ENCODE measurements around the gene APELA. TPM values are rescaled to one million over a fixed set of nuclear protein-coding genes. Genes with fewer than 3 reads are reported as not detected.
"Not testable (repeated sequence)": the region's sequence is repeated elsewhere in the genome, so short reads cannot be mapped to it uniquely, and the experiment has no call there.

APELA gene
- total and polyA plus RNA-seq, 3 experiments from 2014 or later = not detected

GRCh38 chr4:164904336-164904735 lies 27.4 kb downstream of the APELA start:
- Histone ChIP-seq H3K36me3 (ENCODE audit: insufficient read depth, low read length) (no peaks in the 10 kb centered on the region), H3K9me3 (ENCODE audit: low read length) (no peaks in the 10 kb centered on the region), H3K4me1 (ENCODE audit: insufficient read depth, low read length) (no peaks in the 10 kb centered on the region), H3K27me3 (ENCODE audit: insufficient read depth, low read length, poor library complexity, severe bottlenecking) (no peaks in the 10 kb centered on the region), H3K27ac (ENCODE audit: low read depth, low read length) (no peak overlapping the region), H3K4me3 (ENCODE audit: low read length) (no peak overlapping the region)
- Mint-ChIP-seq H3K4me1 (no peaks in the 10 kb centered on the region), H3K36me3 (no peaks in the 10 kb centered on the region), H3K27ac (no peak overlapping the region), H3K27me3 (peaks cover 0 to 2% of the 10 kb centered on the region in 2 donors), H3K4me3 (no peak overlapping the region), H3K9me3 (peaks cover 0 to 3% (median 0%) of the 10 kb centered on the region in 5 donors)
- DNase-seq = no peak
- ChIA-PET POLR2A (no interaction called here), CTCF (no interaction called here)

DNA sequence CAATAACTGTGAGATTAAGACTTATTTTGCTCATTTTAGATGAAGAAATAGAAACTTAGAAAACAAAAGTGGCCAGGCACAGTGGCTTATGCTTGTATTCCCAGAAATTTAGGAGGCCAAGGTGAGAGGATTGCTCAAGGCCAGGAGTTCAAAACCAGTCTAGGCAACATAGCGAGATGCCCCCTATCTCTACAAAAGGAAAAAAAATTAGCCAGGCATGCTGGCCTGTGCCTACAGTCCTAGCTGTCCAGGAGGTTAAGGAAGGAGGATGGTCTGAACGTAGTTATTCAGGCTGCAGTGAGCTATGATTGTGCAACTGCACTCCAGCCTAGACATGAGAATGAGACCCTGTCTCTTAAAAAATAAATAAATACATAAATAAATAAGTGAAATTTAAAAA lies 28.0 kb downstream of the APELA start:
- no peak for DNase-seq
- CTCF ChIA-PET = no interaction called here
- no peaks in the 10 kb centered on the region for H3K9me3 ChIP-seq (ENCODE audit: low read length)
- H3K27me3 ChIP-seq (ENCODE audit: insufficient read depth, low read length, poor library complexity, severe bottlenecking) = no peaks in the 10 kb centered on the region
- Mint-ChIP-seq H3K36me3 (no peaks in the 10 kb centered on the region), H3K4me3 (no peak overlapping the region), H3K9me3 (peaks cover 0 to 4% (median 0%) of the 10 kb centered on the region in 5 donors), H3K27me3 (peaks cover 0 to 2% of the 10 kb centered on the region in 2 donors), H3K27ac (no peak overlapping the region), H3K4me1 (no peaks in the 10 kb centered on the region)
- H3K4me3 ChIP-seq (ENCODE audit: low read length) = no peak overlapping the region
- H3K27ac ChIP-seq (ENCODE audit: low read depth, low read length) = no peak overlapping the region
- no peaks in the 10 kb centered on the region for H3K36me3 ChIP-seq (ENCODE audit: insufficient read depth, low read length)
- no peaks in the 10 kb centered on the region for H3K4me1 ChIP-seq (ENCODE audit: insufficient read depth, low read length)
- POLR2A ChIA-PET = no interaction called here

GRCh38 chr4:164906368-164906767 lies 29.4 kb downstream of the APELA start:
- no peak overlapping the region for H3K27ac Mint-ChIP-seq
- ChIA-PET POLR2A (no interaction called here), CTCF (no interaction called here)
- Histone ChIP-seq H3K9me3 (ENCODE audit: low read length) (no peaks in the 10 kb centered on the region), H3K27me3 (ENCODE audit: insufficient read depth, low read length, poor library complexity, severe bottlenecking) (no peaks in the 10 kb centered on the region), H3K36me3 (ENCODE audit: insufficient read depth, low read length) (no peaks in the 10 kb centered on the region), H3K4me1 (ENCODE audit: insufficient read depth, low read length) (no peaks in the 10 kb centered on the region), H3K27ac (ENCODE audit: low read depth, low read length) (no peak overlapping the region), H3K4me3 (ENCODE audit: low read length) (no peak overlapping the region)
- DNase-seq = no peak
- peaks cover 0 to 2% of the 10 kb centered on the region in 2 donors for H3K27me3 Mint-ChIP-seq
- H3K4me3 Mint-ChIP-seq = no peak overlapping the region
- H3K9me3 Mint-ChIP-seq = peaks cover 0 to 4% (median 0%) of the 10 kb centered on the region in 5 donors
- H3K36me3 Mint-ChIP-seq = no peaks in the 10 kb centered on the region
- no peaks in the 10 kb centered on the region for H3K4me1 Mint-ChIP-seq

- H3K9me3 ChIP-seq (ENCODE audit: low read length); H3K4me3 ChIP-seq (ENCODE audit: low read length); H3K27ac Mint-ChIP-seq; DNase-seq; H3K4me1 ChIP-seq (ENCODE audit: insufficient read depth, low read length); H3K4me1 Mint-ChIP-seq; H3K27me3 ChIP-seq (ENCODE audit: insufficient read depth, low read length, poor library complexity, severe bottlenecking); H3K9me3 Mint-ChIP-seq; H3K27me3 Mint-ChIP-seq; H3K36me3 Mint-ChIP-seq; H3K4me3 Mint-ChIP-seq; H3K36me3 ChIP-seq (ENCODE audit: insufficient read depth, low read length); H3K27ac ChIP-seq (ENCODE audit: low read depth, low read length); POLR2A ChIA-PET; CTCF ChIA-PET: not testable (repeated sequence)
Measured at GRCh38 chr4:164913506-164913905, 36.5 kb downstream of the APELA start.

GRCh38 chr4:164918956-164919355 lies 42.0 kb downstream of the APELA start:
- DNase-seq = no peak
- no peaks in the 10 kb centered on the region for H3K4me1 Mint-ChIP-seq
- Histone ChIP-seq H3K4me3 (ENCODE audit: low read length) (no peak overlapping the region), H3K4me1 (ENCODE audit: insufficient read depth, low read length) (no peaks in the 10 kb centered on the region), H3K27ac (ENCODE audit: low read depth, low read length) (no peak overlapping the region), H3K9me3 (ENCODE audit: low read length) (no peaks in the 10 kb centered on the region), H3K27me3 (ENCODE audit: insufficient read depth, low read length, poor library complexity, severe bottlenecking) (no peaks in the 10 kb centered on the region), H3K36me3 (ENCODE audit: insufficient read depth, low read length) (no peaks in the 10 kb centered on the region)
- H3K27me3 Mint-ChIP-seq = no peaks in the 10 kb centered on the region
- CTCF ChIA-PET = no interaction called here
- H3K36me3 Mint-ChIP-seq = no peaks in the 10 kb centered on the region
- H3K4me3 Mint-ChIP-seq = no peak overlapping the region
- POLR2A ChIA-PET = no interaction called here
- peaks cover 0 to 2% (median 0%) of the 10 kb centered on the region in 5 donors for H3K9me3 Mint-ChIP-seq
- H3K27ac Mint-ChIP-seq = no peak overlapping the region

DNA sequence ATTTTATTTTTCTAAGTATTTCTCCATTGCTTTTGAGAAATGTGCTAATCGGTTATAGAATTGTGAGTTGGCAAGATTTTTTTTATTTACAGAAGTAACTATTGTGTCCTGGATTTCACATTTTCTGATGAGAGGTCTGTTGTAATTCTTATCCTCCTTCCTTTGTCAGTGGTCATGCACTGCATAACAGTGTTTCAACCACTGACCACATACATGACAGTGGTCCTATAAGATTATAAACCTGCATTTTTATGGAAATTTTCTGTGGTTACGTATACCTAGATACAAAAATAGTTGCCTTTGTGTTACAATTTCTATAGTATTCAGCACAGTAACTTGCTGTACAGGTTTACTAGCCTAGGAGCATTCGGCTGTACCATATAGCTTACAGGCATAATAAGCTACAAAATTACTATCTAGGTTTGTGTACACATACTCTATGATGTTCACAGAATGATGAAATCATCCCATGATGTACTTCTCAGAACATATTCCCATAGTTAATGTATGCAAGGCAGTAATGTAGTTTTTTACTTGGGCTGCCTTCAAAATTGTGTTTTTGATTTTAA lies 47.8 kb downstream of the APELA start:
- Histone ChIP-seq H3K27ac (ENCODE audit: low read depth, low read length) (no peak overlapping the region), H3K9me3 (ENCODE audit: low read length) (no peaks in the 10 kb centered on the region), H3K27me3 (ENCODE audit: insufficient read depth, low read length, poor library complexity, severe bottlenecking) (no peaks in the 10 kb centered on the region), H3K4me3 (ENCODE audit: low read length) (no peak overlapping the region), H3K36me3 (ENCODE audit: insufficient read depth, low read length) (no peaks in the 10 kb centered on the region), H3K4me1 (ENCODE audit: insufficient read depth, low read length) (no peaks in the 10 kb centered on the region)
- Mint-ChIP-seq H3K27ac (no peak overlapping the region), H3K9me3 (peaks cover 0 to 2% (median 0%) of the 10 kb centered on the region in 5 donors), H3K36me3 (no peaks in the 10 kb centered on the region), H3K4me1 (no peaks in the 10 kb centered on the region), H3K4me3 (no peak overlapping the region), H3K27me3 (peaks cover 0 to 9% of the 10 kb centered on the region in 2 donors)
- POLR2A ChIA-PET = no interaction called here
- DNase-seq = no peak
- CTCF ChIA-PET = no interaction called here

DNA sequence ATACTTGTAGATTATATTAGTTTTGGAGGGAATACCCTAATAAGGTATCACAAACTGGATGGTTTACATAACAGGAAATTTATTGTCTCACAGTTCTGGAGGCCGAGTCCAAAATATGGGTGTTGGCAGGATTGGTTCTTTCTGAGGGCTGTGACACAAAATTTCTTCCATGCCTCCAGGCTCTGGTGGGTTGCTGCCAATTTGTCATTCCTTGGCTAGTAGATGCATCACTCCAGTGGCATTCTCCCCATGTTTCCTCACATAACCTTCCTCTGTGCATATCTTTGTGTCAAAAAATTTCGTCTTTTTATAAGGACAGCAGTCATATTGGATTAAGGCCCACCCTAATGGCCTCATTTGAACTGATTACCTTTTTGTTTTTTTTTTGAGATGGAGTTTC lies 49.3 kb downstream of the APELA start:
- CTCF ChIA-PET = no interaction called here
- no peaks in the 10 kb centered on the region for H3K36me3 Mint-ChIP-seq
- no peak overlapping the region for H3K27ac Mint-ChIP-seq
- no peak for DNase-seq
- Histone ChIP-seq H3K4me3 (ENCODE audit: low read length) (no peak overlapping the region), H3K27ac (ENCODE audit: low read depth, low read length) (no peak overlapping the region), H3K4me1 (ENCODE audit: insufficient read depth, low read length) (no peaks in the 10 kb centered on the region), H3K27me3 (ENCODE audit: insufficient read depth, low read length, poor library complexity, severe bottlenecking) (no peaks in the 10 kb centered on the region), H3K36me3 (ENCODE audit: insufficient read depth, low read length) (no peaks in the 10 kb centered on the region), H3K9me3 (ENCODE audit: low read length) (no peaks in the 10 kb centered on the region)
- H3K27me3 Mint-ChIP-seq = peaks cover 0 to 9% of the 10 kb centered on the region in 2 donors
- no peaks in the 10 kb centered on the region for H3K4me1 Mint-ChIP-seq
- H3K4me3 Mint-ChIP-seq = no peak overlapping the region
- POLR2A ChIA-PET = no interaction called here
- no peaks in the 10 kb centered on the region for H3K9me3 Mint-ChIP-seq

- H3K4me1 Mint-ChIP-seq; H3K9me3 ChIP-seq (ENCODE audit: low read length); H3K4me3 Mint-ChIP-seq; DNase-seq; H3K27ac Mint-ChIP-seq; H3K4me1 ChIP-seq (ENCODE audit: insufficient read depth, low read length); H3K27ac ChIP-seq (ENCODE audit: low read depth, low read length); POLR2A ChIA-PET; H3K4me3 ChIP-seq (ENCODE audit: low read length); H3K27me3 ChIP-seq (ENCODE audit: insufficient read depth, low read length, poor library complexity, severe bottlenecking); CTCF ChIA-PET; H3K9me3 Mint-ChIP-seq; H3K36me3 Mint-ChIP-seq; H3K36me3 ChIP-seq (ENCODE audit: insufficient read depth, low read length); H3K27me3 Mint-ChIP-seq: not testable (repeated sequence)
Measured at GRCh38 chr4:164927101-164927500, 50.1 kb downstream of the APELA start.

- no peak overlapping the region for H3K27ac ChIP-seq (ENCODE audit: low read depth, low read length)
- no peaks in the 10 kb centered on the region for H3K4me1 ChIP-seq (ENCODE audit: insufficient read depth, low read length)
- Mint-ChIP-seq H3K9me3 (no peaks in the 10 kb centered on the region), H3K27me3 (peaks cover 4 to 14% of the 10 kb centered on the region in 2 donors), H3K4me1 (no peaks in the 10 kb centered on the region), H3K36me3 (no peaks in the 10 kb centered on the region), H3K27ac (no peak overlapping the region), H3K4me3 (no peak overlapping the region)
- no peak overlapping the region for H3K4me3 ChIP-seq (ENCODE audit: low read length)
- H3K9me3 ChIP-seq (ENCODE audit: low read length) = no peaks in the 10 kb centered on the region
- H3K36me3 ChIP-seq (ENCODE audit: insufficient read depth, low read length) = no peaks in the 10 kb centered on the region
- H3K27me3 ChIP-seq (ENCODE audit: insufficient read depth, low read length, poor library complexity, severe bottlenecking) = no peaks in the 10 kb centered on the region
- ChIA-PET CTCF (interaction anchor here (1.4 kb wide), 1 partner anchor 47 kb away, joined by 3 read pairs; the partner anchor contains the start of gene TRIM61), POLR2A (no interaction called here)
- no peak for DNase-seq
Measured at GRCh38 chr4:164930647-164931046, 53.7 kb downstream of the APELA start.
